SK-N-MC (cell line): ENCODE data around the gene PHLPP2.

Source experiments
- EZH2 ChIP-seq: fragments of 200-600 bp; sonication (generic); IDR thresholded peaks from one replicate; pipeline ENCODE4 v1.6.1; 2017; ENCODE audit warnings: antibody characterized with exemption
- POLR2AphosphoS5 ChIP-seq: IDR thresholded peaks from 2 replicates; pipeline ENCODE4 v1.6.1; 2012; ENCODE audit warnings: mild to moderate bottlenecking, low read depth, low read length, borderline replicate concordance

DNA sequence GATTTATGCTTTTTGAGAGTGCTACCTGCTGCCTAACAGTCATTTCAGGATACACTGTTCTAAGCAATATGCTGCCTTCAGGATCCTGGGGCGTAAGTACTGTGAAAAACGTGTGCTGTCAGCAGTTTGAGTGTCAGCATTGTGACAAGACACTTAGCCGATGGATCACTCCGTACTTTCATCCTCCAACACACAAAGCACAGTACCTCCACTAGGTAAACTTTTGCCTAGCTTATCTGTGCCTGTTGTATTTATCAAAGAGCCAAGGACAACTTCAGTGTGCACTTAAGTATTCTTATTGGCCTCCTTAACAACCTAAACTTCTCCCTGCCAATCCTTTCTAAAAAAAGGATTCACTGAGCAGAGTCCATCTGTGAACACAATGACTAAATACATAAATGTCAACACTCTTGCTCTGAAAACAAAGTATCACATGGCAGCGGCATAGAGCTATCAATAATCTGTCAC is 33.8 kb upstream of the PHLPP2 start:
- TF ChIP-seq POLR2AphosphoS5 = no peak
- no peak for TF ChIP-seq EZH2
